M059J (cell line): ENCODE data around the gene CRYBG3. TPM values are rescaled to one million over a fixed set of nuclear protein-coding genes. Genes with fewer than 3 reads are reported as not detected.

Experiments used
- DNase-seq: peaks from one replicate; pipeline ENCODE4 v3.0.0-alpha.2; 2012; ENCODE audit warnings: low read depth
- total RNA-seq: library from RNA; depleted of rRNA; stranded (reverse); fragments of >200 nt; shearing (Covaris generic); gene quantifications from 2 replicates; pipeline ENCODE4 v1.2.3, GENCODE V29; 2014

The CRYBG3 gene
- total RNA-seq, 1 experiment from 2014 or later: 16.4 TPM

GRCh38 chr3:97942801-97943546 is 121.2 kb downstream of the CRYBG3 start:
- no peak for DNase-seq

- no peak for DNase-seq
Observed at GRCh38 chr3:97948351-97949109, 126.7 kb downstream of the CRYBG3 start.

- no peak for DNase-seq
Observed at GRCh38 chr3:97949110-97949485, 127.3 kb downstream of the CRYBG3 start.

- DNase-seq: no peak
Observed at GRCh38 chr3:97949743-97950142, 127.9 kb downstream of the CRYBG3 start.

GRCh38 chr3:97950360-97950759 is 128.5 kb downstream of the CRYBG3 start:
- DNase-seq: no peak

GRCh38 chr3:97952280-97952679 is 130.5 kb downstream of the CRYBG3 start:
- peak; percentile 59 for DNase-seq

- no peak for DNase-seq
Observed at GRCh38 chr3:97952872-97953271, 131.1 kb downstream of the CRYBG3 start.

GRCh38 chr3:97954228-97954827 is 132.5 kb downstream of the CRYBG3 start:
- DNase-seq: no peak

- DNase-seq: no peak
Observed at GRCh38 chr3:97956051-97956450, 134.2 kb downstream of the CRYBG3 start.

GRCh38 chr3:97957617-97958311 is 136.0 kb downstream of the CRYBG3 start:
- peak; percentile 29 for DNase-seq

GRCh38 chr3:97958396-97958795 is 136.6 kb downstream of the CRYBG3 start:
- DNase-seq: peak; percentile 73

- DNase-seq: peak; percentile 65
Observed at GRCh38 chr3:97958796-97959195, 137.0 kb downstream of the CRYBG3 start.

- no peak for DNase-seq
Observed at GRCh38 chr3:97959872-97960271, 138.1 kb downstream of the CRYBG3 start.

- no peak for DNase-seq
Observed at GRCh38 chr3:97960551-97960950, 138.7 kb downstream of the CRYBG3 start.

- DNase-seq: no peak
Observed at GRCh38 chr3:97960993-97961766, 139.4 kb downstream of the CRYBG3 start.

GRCh38 chr3:97967966-97968365 is 146.2 kb downstream of the CRYBG3 start:
- no peak for DNase-seq

- no peak for DNase-seq
Observed at GRCh38 chr3:97968376-97968775, 146.6 kb downstream of the CRYBG3 start.

- no peak for DNase-seq
Observed at GRCh38 chr3:97969541-97969940, 147.7 kb downstream of the CRYBG3 start.

GRCh38 chr3:97970156-97970555 is 148.3 kb downstream of the CRYBG3 start:
- no peak for DNase-seq

- no peak for DNase-seq
Observed at GRCh38 chr3:97970956-97971620, 149.3 kb downstream of the CRYBG3 start.
